HG03095 (cell line): ENCODE data around the gene S100PBP.

Source experiments
- ATAC-seq: cut with Tn5 transposase; IDR thresholded peaks from one replicate; pipeline ENCODE4 v1.9.1; 2021; ENCODE audit warnings: moderate library complexity; ENCODE audit not compliant: unreplicated experiment

S100PBP gene

GRCh38 chr1:32825181-32825580 lies 7.7 kb downstream of the S100PBP start:
- no peak for ATAC-seq

DNA sequence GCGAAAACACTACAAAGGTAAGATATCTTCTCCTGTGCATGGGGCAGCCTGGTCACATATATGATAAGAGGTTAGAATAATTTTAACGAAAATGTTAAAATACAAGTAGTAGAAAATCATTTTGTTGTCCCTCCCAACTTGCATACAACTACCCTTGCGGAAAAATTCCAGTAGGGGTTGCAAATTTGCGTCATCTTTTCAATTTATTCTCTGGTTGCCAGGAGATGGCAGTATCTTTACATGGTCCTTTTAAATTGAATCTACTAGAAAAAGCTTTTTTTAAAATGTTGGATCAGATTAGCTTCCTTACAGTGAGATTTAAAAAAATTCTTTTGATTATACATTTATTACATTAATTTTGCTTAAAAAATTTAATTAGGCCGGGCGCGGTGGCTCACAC lies 10.9 kb downstream of the S100PBP start:
- no peak for ATAC-seq

DNA sequence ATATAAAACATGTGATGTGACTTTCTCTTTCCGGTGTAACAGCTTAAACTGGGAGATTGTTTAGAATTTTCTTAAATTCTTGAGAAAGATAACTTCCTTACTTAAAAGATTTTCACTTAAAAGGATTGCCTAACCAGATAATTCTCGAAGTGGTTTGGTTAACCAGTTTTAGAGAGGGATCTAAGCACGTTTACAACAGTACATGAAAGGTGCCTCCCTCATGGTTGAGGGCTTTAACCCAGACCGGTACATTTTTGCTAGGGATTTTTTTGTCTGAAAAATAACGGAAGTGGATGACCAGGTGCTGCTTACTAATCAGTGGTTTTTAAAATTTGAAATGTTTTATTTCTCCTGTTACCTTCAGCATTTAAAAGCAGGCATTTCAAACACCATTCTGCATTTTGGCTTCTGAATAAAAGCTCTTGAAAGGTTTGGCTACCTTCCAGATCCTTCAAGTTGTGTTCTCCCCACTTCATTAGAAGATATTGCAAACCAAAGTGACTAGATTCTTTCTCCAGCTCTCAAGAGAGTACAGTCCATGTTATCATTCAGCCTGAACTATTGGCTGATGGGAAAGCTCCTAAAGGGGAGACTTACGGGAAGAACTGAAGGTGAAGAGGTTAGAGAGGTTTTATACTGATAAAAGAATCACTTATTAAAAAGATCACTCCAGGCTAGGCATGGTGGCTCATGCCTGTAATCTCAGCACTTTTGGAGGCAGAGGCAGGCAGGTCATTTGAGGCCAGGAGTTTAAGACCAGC lies 12.8 kb downstream of the S100PBP start:
- ATAC-seq = no peak

DNA sequence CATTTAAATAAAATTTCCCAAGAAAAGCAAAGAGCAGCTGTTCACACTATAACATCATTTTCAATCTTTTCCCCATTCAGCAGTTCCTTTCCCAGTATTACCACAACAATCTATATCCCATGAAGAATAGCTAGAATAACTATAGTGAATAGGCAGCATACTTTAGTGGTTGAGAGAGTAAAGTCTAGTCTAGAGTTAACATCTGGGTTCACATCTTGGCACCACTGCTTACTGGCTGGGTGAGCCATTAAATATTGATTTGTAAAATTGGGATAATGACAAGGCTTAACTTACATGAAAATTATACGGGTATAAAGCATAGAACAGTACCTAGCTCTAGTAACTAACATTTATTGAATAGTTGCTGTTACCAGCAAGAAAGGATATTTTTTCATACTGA lies 14.4 kb downstream of the S100PBP start:
- ATAC-seq = no peak

GRCh38 chr1:32848354-32849063 lies 31.1 kb downstream of the S100PBP start:
- no peak for ATAC-seq

- no peak for ATAC-seq
Measured at GRCh38 chr1:32855861-32856617, 38.6 kb downstream of the S100PBP start.

GRCh38 chr1:32858136-32858535 lies 40.7 kb downstream of the S100PBP start:
- no peak for ATAC-seq

DNA sequence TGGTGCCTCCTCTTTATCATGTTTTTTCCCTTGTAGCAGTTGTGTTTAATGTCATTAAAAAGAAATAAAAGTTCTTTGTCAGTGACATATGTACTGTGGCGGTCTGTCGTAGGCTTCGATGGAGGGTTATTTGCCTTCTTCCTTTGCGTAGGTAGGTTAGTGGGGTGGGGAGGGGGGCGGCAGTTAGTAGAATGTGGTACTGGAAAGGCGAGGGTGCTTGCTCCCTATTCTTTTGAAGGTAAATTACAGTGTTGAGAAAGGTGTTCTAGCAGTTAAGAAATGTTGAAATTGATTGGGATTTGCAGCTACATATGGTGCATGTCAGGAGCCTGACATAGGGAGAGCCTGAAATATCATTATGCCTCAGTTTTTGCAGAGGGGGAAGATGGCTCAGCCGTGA lies 41.3 kb downstream of the S100PBP start:
- ATAC-seq = no peak

DNA sequence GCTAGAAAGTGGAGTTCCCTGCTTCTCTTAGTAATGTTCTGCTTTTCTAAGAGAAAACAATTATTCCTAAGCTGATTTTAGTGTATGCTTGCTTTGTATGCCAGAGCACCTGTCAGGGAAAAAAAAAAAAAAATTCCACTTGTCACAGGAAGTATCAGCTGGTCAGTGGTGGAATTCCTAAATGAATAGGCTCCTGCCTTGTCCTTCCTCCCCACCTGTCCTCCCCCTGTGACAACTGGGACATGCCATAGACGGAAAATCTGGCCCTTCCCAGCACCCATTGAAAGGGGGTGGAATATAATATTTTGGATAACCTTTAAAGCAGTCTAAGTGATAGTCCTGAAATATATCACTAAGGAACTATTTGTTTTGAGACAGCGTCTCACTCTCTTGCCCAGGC lies 42.5 kb downstream of the S100PBP start:
- ATAC-seq = no peak

DNA sequence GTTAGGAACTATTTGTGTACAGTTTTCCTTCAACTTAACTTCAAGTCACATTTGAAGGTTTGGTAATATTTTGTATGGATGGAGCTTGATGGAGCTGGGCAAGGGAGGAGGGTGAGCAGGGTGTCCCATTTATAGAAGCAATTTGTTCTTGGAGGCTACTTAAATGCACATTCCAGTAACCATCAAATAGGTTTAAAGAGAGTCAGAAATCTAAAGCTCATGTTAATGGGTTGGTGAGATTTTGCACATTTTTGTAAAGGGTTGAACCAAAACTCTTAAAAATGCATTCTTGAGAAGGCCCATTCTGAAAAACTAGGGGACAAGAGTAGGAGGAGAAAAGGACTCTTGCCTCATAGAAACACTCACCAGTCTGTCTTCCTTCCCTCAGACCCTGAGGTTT lies 43.1 kb downstream of the S100PBP start:
- no peak for ATAC-seq

DNA sequence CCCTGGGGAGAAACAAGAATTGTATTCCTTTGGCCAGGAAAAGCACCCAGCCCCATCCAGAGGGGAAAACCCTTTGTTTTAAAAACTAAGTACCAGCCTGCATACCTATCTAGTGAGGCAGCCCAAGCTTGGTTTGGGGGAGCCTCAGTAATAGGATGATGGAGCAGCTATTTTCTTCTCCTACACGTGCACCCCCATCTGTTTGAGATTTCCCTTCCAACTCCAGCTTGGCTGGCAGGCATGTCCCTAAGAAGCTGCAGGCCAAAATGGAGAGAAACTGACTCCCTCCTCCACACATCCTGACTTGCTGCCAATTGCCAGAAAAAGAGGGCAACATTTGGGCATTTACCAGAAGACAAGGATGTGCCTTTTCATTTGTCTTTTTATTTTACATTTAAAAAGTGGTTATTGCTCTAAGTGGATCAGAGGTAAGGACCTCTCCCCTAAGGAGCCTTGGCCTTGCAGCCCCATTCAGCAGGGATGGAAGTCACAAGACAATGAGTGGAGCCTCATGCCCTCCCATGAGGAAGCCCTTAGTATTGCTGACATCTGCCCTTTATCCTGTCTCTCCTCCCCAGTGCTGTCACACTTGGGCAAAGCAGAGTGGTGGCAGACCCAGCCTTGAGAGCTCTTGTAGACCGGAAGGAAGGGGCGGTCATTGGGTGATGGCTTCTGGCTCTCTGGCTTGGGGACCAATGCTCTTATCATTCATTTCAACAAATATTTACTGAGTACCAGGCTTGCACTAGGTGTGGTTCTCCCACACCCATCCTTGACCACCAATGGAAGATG lies 44.6 kb downstream of the S100PBP start:
- no peak for ATAC-seq

DNA sequence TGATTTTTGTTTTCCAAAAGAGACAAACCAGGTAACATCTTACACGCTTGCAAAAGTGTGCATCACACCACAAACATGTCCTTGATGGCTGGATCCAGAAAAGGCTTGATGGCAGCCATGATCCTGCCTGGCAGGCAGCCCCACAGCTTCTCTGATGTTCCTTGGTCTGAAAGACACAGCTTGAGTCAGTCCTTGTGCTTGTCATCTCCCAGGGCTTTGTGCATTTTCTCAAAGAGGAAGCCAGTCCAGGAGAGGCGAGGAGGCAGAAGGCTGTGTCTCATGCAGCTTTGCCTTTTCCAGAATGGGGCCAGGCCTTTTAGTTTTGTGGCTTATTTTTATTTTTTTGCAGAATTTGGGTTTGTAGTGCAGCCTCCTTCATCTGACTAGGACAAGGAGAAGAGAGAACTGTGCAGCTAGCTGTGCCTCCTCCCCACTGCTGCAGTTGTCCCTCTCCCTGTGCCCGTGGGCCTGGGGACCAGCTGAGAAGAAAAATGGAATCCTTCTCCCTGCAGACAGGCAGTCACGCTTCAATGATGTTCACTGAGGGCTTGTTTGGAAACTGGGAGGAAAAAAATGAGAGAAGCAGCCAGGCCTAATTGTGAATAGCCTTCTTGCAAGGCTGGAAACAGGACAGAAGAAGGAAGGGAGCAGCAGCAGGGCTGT lies 45.9 kb downstream of the S100PBP start:
- no peak for ATAC-seq

- ATAC-seq = no peak
Measured at GRCh38 chr1:32863881-32864245, 46.4 kb downstream of the S100PBP start.

GRCh38 chr1:32864375-32865019 lies 47.0 kb downstream of the S100PBP start:
- no peak for ATAC-seq

GRCh38 chr1:32865639-32866405 lies 48.4 kb downstream of the S100PBP start:
- no peak for ATAC-seq

GRCh38 chr1:32867151-32867550 lies 49.7 kb downstream of the S100PBP start:
- ATAC-seq = no peak

DNA sequence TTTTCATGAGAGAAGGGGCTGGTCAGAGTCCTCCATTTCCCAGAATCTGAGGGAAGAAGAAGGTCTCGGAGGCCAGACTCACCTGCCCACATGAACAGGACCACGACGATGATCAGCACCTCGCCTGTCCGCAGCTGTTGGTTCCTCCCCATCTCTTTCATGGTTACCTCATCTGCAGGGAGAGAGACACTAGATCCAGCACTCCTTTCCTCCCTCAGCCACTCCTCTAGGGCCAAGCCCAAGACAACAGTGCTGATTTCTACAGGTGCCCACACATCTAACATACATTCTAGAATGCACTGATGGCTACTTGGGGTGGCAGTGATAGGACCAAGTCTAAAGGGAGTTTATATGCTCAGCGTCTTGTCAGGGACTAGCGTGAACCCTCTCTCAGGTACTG lies 50.2 kb downstream of the S100PBP start:
- ATAC-seq = no peak

DNA sequence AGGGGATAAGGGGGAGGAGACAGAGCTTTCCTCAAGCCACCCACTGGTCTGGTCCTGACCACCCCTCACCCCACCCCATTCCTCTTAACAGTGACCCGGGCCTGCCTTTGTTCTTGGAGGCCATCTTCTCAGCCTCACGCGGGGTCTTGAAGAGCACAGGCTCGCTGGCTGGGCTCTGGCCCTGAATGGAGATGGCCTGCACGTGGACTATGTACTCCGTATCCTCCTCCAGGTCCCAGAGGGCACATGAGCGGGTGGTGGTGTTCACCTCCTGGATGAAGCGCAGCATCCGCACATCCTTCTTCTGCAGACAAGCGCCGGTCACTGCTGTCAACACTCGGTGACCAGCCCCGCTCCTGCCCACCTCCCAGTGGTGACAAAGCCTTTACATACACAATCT lies 50.6 kb downstream of the S100PBP start:
- no peak for ATAC-seq

DNA sequence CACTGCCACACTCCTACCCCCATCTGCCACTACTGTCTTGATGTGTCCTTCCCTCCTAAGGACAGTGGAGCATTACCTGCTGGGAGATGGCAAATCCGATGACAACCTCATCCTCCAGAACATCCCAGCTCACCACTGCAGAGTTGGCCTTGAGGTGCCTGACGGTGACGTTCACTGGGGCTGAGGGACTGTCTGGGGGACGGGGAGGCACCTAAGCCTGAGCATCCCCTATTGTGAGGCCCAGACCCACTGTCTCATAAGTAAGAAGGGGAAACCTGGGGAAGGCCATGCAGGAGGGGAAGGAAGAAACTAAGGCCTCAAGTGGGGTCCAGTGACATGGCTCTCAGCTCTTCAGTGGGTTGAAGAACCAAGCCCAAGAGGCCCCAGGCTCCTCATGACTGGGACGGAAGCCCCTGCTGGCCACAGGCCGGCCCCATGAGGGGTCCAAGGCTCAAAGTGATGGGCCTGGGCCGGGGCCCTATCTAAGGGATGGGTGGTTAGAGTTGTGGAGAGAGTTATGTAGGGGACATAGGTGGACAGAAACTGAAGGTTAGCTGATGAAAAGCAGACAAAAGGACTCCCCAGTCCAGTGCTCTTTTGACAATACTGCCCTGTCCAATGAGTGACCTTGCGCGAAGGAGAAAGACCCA lies 51.5 kb downstream of the S100PBP start:
- no peak for ATAC-seq
